ENCODE results near the gene CD68. TPM values are rescaled to one million over a fixed set of nuclear protein-coding genes. Genes with fewer than 3 reads are reported as not detected.

Gene CD68
- total RNA-seq, 2 donors from 2014 or later = 16.2 to 54.2 TPM

- no peaks in the 10 kb centered on the region for H3K27me3 ChIP-seq
- peaks cover 19% of the 10 kb centered on the region for H3K36me3 ChIP-seq
- DNase-seq (ENCODE audit: low spot score) = no peak
- peak overlapping the region; percentile 77 to 81 for H3K27ac ChIP-seq
- no peak overlapping the region for H3K4me3 ChIP-seq
- no peaks in the 10 kb centered on the region for H3K9me3 ChIP-seq
- TF ChIP-seq CTCF (IDR thresholded peaks at IDR 0.05) = no peak
- H3K4me1 ChIP-seq = peaks cover 0 to 61% of the 10 kb centered on the region in 2 donors
Measured at GRCh38 chr17:7587420-7588151, 8.1 kb downstream of the CD68 start.

- peaks cover 30% of the 10 kb centered on the region for H3K36me3 ChIP-seq
- peak overlapping the region; percentile 77 to 81 for H3K27ac ChIP-seq
- H3K4me1 ChIP-seq = peaks cover 0 to 53% of the 10 kb centered on the region in 2 donors
- H3K9me3 ChIP-seq = no peaks in the 10 kb centered on the region
- DNase-seq (ENCODE audit: low spot score) = no peak
- no peak for TF ChIP-seq CTCF (IDR thresholded peaks at IDR 0.05)
- H3K4me3 ChIP-seq = peak overlapping the region; percentile 45 to 52
- no peaks in the 10 kb centered on the region for H3K27me3 ChIP-seq
Measured at GRCh38 chr17:7588553-7589203, 9.2 kb downstream of the CD68 start.

- no peaks in the 10 kb centered on the region for H3K9me3 ChIP-seq
- H3K27me3 ChIP-seq = no peaks in the 10 kb centered on the region
- peaks cover 37% of the 10 kb centered on the region for H3K36me3 ChIP-seq
- TF ChIP-seq CTCF (IDR thresholded peaks at IDR 0.05) = peak; percentile 72 to 94
- peak; percentile 89 for DNase-seq (ENCODE audit: low spot score)
- H3K4me1 ChIP-seq = peaks cover 0 to 50% of the 10 kb centered on the region in 2 donors
- H3K27ac ChIP-seq = peak overlapping the region; percentile 77 to 81
- peak overlapping the region; percentile 45 to 52 for H3K4me3 ChIP-seq
Measured at GRCh38 chr17:7589204-7589868, 9.9 kb downstream of the CD68 start.

- H3K4me3 ChIP-seq = peak within 1 kb of the TSS; percentile 45 to 52
- no peaks in the 10 kb centered on the region for H3K27me3 ChIP-seq
- peaks cover 44% of the 10 kb centered on the region for H3K36me3 ChIP-seq
- DNase-seq (ENCODE audit: low spot score) = no peak
- H3K9me3 ChIP-seq = no peaks in the 10 kb centered on the region
- TF ChIP-seq CTCF (IDR thresholded peaks at IDR 0.05) = no peak
- H3K4me1 ChIP-seq = peaks cover 0 to 43% of the 10 kb centered on the region in 2 donors
- H3K27ac ChIP-seq = peak within 1 kb of the TSS; percentile 77 to 81
Measured at GRCh38 chr17:7589891-7590691, 10.7 kb downstream of the CD68 start, which contains the start of gene SOX15. Gene SOX15, minus strand, starts transcription at chr17:7590094. Its CDS starts 418 bp downstream, at chr17:7589676.

GRCh38 chr17:7590743-7591142 is 11.3 kb downstream of the CD68 start:
- Histone ChIP-seq H3K27me3 (no peaks in the 10 kb centered on the region), H3K4me1 (peaks cover 0 to 36% of the 10 kb centered on the region in 2 donors), H3K9me3 (no peaks in the 10 kb centered on the region), H3K27ac (no peak overlapping the region), H3K36me3 (peaks cover 51% of the 10 kb centered on the region), H3K4me3 (no peak overlapping the region)
- no peak for TF ChIP-seq CTCF (IDR thresholded peaks at IDR 0.05)
- DNase-seq (ENCODE audit: low spot score) = no peak
